K562 (cell line): ENCODE measurements around the gene GNG7. TPM values are rescaled to one million over a fixed set of nuclear protein-coding genes. Genes with fewer than 3 reads are reported as not detected.

Experiments used
- ATAC-seq: fragments of 200-7000 bp; cut with Tn5 transposase; 3 replicates; pipeline ENCODE4 v1.9.1; 2020; ENCODE audit warnings: moderate library complexity
- BruUV-seq: library from RNA; stranded (reverse); fragments of 400-500 nt; replicated peaks from 2 replicates; lab custom pipeline; 2021; lab: Mats Ljungman, UMichigan
- CTCF ChIA-PET: fragments of 300-600 bp; formaldehyde crosslinking; extraction: SDS; loops from one replicate; lab custom pipeline; 2021; ENCODE audit warnings: low intra/inter-chr PET ratio; lab: Yijun Ruan, JAX
- POLR2A ChIA-PET: fragments of 300-600, 350-650 bp; sonication (Branson Sonifier 250); formaldehyde crosslinking; extraction: SDS; loops from one replicate; lab custom pipeline; 2021; ENCODE audit warnings: antibody characterized with exemption, inconsistent platforms; lab: Yijun Ruan, JAX
- DNase-seq, 4 experiments: peaks; one replicate each; pipeline versions ENCODE4 v3.0.0 to v3.0.0-alpha.2; 2011 to 2018; ENCODE audit warnings: low spot score in 3 of 4, mixed read lengths in 3 of 4; ENCODE audit errors: extremely low read depth in 1 of 4
- FAIRE-seq: peaks from 2 replicates; lab custom pipeline; 2011; peaks lifted over from hg19 to GRCh38; lab: Jason Lieb, UNC
- H2AFZ ChIP-seq: 2 replicates; pipeline ENCODE4 v1.6.0; 2011; ENCODE audit warnings: low read depth, low read length, control low read depth, inconsistent platforms
- H3K27ac ChIP-seq: fragments of 200-600 bp; 3 replicates; pipeline ENCODE4 v1.8.0; 2011; ENCODE audit warnings: low read depth, mild to moderate bottlenecking, control low read depth, inconsistent platforms, low read length, moderate library complexity, mixed read lengths; ENCODE audit errors: extremely low read depth
- H3K27me3 ChIP-seq, 2 experiments: fragments of 300-600 bp in 1 of 2; 2 replicates in 1 of 2; 3 replicates in 1 of 2; pipeline versions ENCODE4 v1.6.0 to v1.8.0; 2011; ENCODE audit warnings: inconsistent platforms in 2 of 2, low read length in 2 of 2, mild to moderate bottlenecking in 1 of 2, mixed read lengths in 1 of 2, moderate library complexity in 1 of 2; ENCODE audit not compliant: control insufficient read depth in 2 of 2, insufficient read depth in 2 of 2
- H3K36me3 ChIP-seq: fragments of 300-600 bp; 3 replicates; pipeline ENCODE4 v1.8.0; 2011; ENCODE audit warnings: mild to moderate bottlenecking, low read length, inconsistent platforms; ENCODE audit not compliant: control insufficient read depth, insufficient read depth
- H3K4me1 ChIP-seq, 2 experiments: fragments of 200-600 bp in 1 of 2; replicated peaks in 1 of 2; 2 replicates in 1 of 2; 3 replicates in 1 of 2; pipeline versions ENCODE4 v1.5.1 to v1.8.0; 2011; ENCODE audit warnings: inconsistent platforms in 2 of 2, low read length in 2 of 2, mild to moderate bottlenecking in 1 of 2, mixed read lengths in 1 of 2, moderate library complexity in 1 of 2; ENCODE audit not compliant: control insufficient read depth in 2 of 2, insufficient read depth in 2 of 2
- H3K4me2 ChIP-seq: 2 replicates; pipeline ENCODE4 v1.6.1; 2011; ENCODE audit warnings: low read length, control low read depth, inconsistent platforms, mixed read lengths; ENCODE audit not compliant: insufficient read depth
- H3K4me3 ChIP-seq: fragments of 200-600 bp; sonication (generic), shearing (Covaris generic); 2 replicates; pipeline ENCODE4 v1.5.1; 2016; ENCODE audit warnings: control low read depth, inconsistent platforms
- H3K79me2 ChIP-seq: fragments of 200-600 bp; 3 replicates; pipeline ENCODE4 v1.8.0; 2011; ENCODE audit warnings: low read length, inconsistent platforms; ENCODE audit not compliant: control insufficient read depth, insufficient read depth
- H3K9ac ChIP-seq, 2 experiments: 2 replicates each; pipeline versions ENCODE4 v1.6.0 to v1.6.1; 2011; ENCODE audit warnings: low read depth in 2 of 2, low read length in 2 of 2, control low read depth in 1 of 2, inconsistent platforms in 1 of 2, mild to moderate bottlenecking in 1 of 2, mixed read lengths in 1 of 2; ENCODE audit not compliant: insufficient read depth in 1 of 2
- H3K9me1 ChIP-seq: one replicate; pipeline ENCODE4 v1.6.0; 2011; ENCODE audit warnings: inconsistent platforms, mild to moderate bottlenecking, low read length, moderate library complexity; ENCODE audit not compliant: control insufficient read depth, insufficient read depth
- H3K9me3 ChIP-seq: replicated peaks from 2 replicates; pipeline ENCODE4 v1.5.1; 2011; ENCODE audit warnings: low read depth, low read length, inconsistent platforms; ENCODE audit not compliant: control insufficient read depth, insufficient read depth
- H4K20me1 ChIP-seq: replicated peaks from 2 replicates; pipeline ENCODE4 v1.6.1; 2011; ENCODE audit warnings: low read length, inconsistent platforms, mixed read lengths; ENCODE audit not compliant: control insufficient read depth, insufficient read depth
- CBX2 ChIP-seq: fragments of 200-600 bp; sonication (generic); IDR thresholded peaks from one replicate; pipeline ENCODE4 v1.6.1; 2012; ENCODE audit warnings: mild to moderate bottlenecking, low read length, inconsistent platforms; ENCODE audit not compliant: insufficient read depth, poor library complexity, severe bottlenecking
- EGR1 ChIP-seq: fragments of 450-650 bp; conservative IDR thresholded peaks from 2 replicates; pipeline ENCODE4 v1.6.1; 2017; ENCODE audit warnings: mild to moderate bottlenecking
- MBD2 ChIP-seq: sonication (generic); IDR thresholded peaks from 2 replicates; pipeline ENCODE4 v1.6.1; 2016; ENCODE audit warnings: low read depth, borderline replicate concordance
- NKRF ChIP-seq: fragments of 450-650 bp; IDR thresholded peaks from 2 replicates; pipeline ENCODE4 v1.6.1; 2016; ENCODE audit warnings: borderline replicate concordance
- WGBS: fragments of 100-300 bp; shearing (Covaris generic); methylation state at CpG from one replicate; pipeline ENCODE4 v1.1.6; 2016; ENCODE audit warnings: low coverage, mixed read lengths; ENCODE audit not compliant: insufficient coverage; ENCODE audit errors: missing lambda C conversion rate; 5-methylcytosine and 5-hydroxymethylcytosine counted together
- in situ Hi-C: fragments of 300-500 bp; cut with MboI; formaldehyde crosslinking; loops from 4 replicates; pipeline ENCODE4 v1.15.0; 2018; ENCODE audit warnings: inconsistent platforms, mixed read lengths
- intact Hi-C: fragments of 100-400 bp; cut with micrococcal nuclease; formaldehyde crosslinking; loops from 2 replicates; pipeline ENCODE4 v1.14.2; 2022
- polyA plus RNA-seq, 8 experiments: library from polyadenylated mRNA; depleted of rRNA in 4 of 8; stranded (reverse) in 5 of 8; unstranded in 3 of 8; fragments of >200 nt; fragmentation: Nextera tagmentation in 2 of 8; fragmentation: Illumina TruSeq in 1 of 8; extraction: Ambion mirVana in 2 of 8; extraction: Trizol in 1 of 8; gene quantifications; 2 replicates each; pipeline versions ENCODE4 v1.2.1 to v1.2.3, GENCODE V29; 2011 to 2014; ENCODE audit warnings: inconsistent platforms in 1 of 8, missing spikeins in 1 of 8
- total RNA-seq, 7 experiments: library from RNA; depleted of rRNA in 6 of 7; stranded (reverse); fragments of >200 nt in 6 of 7; fragmentation: Illumina TruSeq in 2 of 7; extraction: Trizol in 2 of 7; gene quantifications; 2 replicates each; pipeline versions ENCODE4 v1.2.1 to v1.2.3, GENCODE V29; 2011 to 2021; ENCODE audit warnings: low replicate concordance in 1 of 7

The GNG7 gene
- total and polyA plus RNA-seq, 9 of the 15 experiments (the other 6 are each of a cell fraction or from before 2014, with no cell fraction given) = 0.01 to 0.20 (median 0.06) TPM; not detected in 1

DNA sequence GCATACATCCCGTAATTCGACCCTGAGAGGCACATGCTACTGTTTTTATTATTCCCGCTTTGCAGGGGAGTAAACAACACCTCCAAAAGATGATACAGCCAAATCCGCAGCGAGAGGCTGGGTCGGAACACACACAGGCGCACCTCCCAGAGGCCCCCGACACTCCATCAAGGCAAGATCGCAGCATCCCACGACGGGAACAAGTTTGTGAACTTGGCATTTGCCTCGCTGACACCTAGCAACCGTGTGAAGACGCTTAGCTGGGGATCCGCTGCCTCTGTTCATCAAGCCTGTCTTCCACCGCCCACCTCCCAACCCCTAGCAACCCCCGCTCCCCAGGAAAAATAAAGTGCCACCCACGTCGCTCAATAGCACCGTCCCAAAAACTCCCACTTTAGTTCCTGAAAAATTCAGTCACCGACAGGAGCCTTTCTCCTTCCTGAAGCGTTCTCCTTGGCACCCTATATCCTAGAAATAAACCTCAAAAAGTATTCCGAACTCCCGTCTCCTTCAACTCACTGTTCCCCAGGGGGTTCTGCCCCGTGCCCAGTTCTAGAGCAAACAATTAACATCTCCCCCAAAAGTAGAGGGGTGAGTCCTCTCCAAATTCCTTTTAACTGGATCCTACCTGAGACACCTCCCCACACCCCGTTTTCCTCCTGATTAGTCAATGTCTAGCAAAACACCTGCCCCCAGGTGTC, 1.7 kb downstream of the GNG7 start:
- Histone ChIP-seq H3K9me1 (no peaks in the 10 kb centered on the region), H2AFZ (no peak overlapping the region), H3K27me3 (peaks cover 28 to 52% of the 10 kb centered on the region in 2 experiments; a peak in 4 of 5 replicates), H3K4me1 (peaks cover 0 to 13% of the 10 kb centered on the region in 2 experiments; a peak in 2 of 5 replicates), H4K20me1 (no peaks in the 10 kb centered on the region), H3K36me3 (no peaks in the 10 kb centered on the region), H3K9me3 (no peaks in the 10 kb centered on the region), H3K79me2 (no peaks in the 10 kb centered on the region), H3K9ac (no peak overlapping the region), H3K27ac (no peak overlapping the region)
- 3% methylated on average over 22 of the region's 26 CpGs for WGBS
- ATAC-seq = no peak
- POLR2A ChIA-PET = no interaction called here
- intact Hi-C loops = no loop called here
- CTCF ChIA-PET = no interaction called here
- BruUV-seq = no TSS peak
- no peak for FAIRE-seq
- DNase-seq = no peak
- TF ChIP-seq EGR1 (0 out of 2 replicates have a peak, but pooled peaks have one; percentile 7), NKRF (no peak), CBX2 (peak; percentile 74), MBD2 (no peak)
- TF ChIP-seq, all 486 proteins: peak for 2
- in situ Hi-C loops = no loop called here
- no peak overlapping the region for H3K4me2 ChIP-seq
- H3K4me3 ChIP-seq = no peak overlapping the region
